Right lobe of liver (tissue), 6 donors: ENCODE data around the gene PSMD2. TPM values are rescaled to one million over a fixed set of nuclear protein-coding genes. Genes with fewer than 3 reads are reported as not detected.

Experiments
- ATAC-seq, 4 donors: fragments of 200-7000 bp; cut with Tn5 transposase; one replicate each; pipeline ENCODE4 v1.9.1; 2020; ENCODE audit warnings: mild to moderate bottlenecking in 4 of 4, moderate library complexity in 4 of 4
- DNase-seq, 3 donors: peaks; one replicate each; pipeline ENCODE4 v3.0.0-alpha.2; 2020
- H3K27ac ChIP-seq, 3 donors: fragments of 200-600 bp; one replicate each; pipeline ENCODE4 v1.8.0; 2022
- H3K27me3 ChIP-seq, 2 donors: fragments of 200-600 bp; one replicate each; pipeline ENCODE4 v1.8.0; 2022
- H3K36me3 ChIP-seq, 4 donors: fragments of 200-600 bp; sonication (generic) in 1 of 4; one replicate each; pipeline versions ENCODE4 v1.5.1 to v1.8.0; 2017 to 2022; ENCODE audit warnings: control low read depth in 1 of 4
- H3K4me1 ChIP-seq, 4 donors: fragments of 200-600 bp; sonication (generic) in 1 of 4; one replicate each; pipeline versions ENCODE4 v1.5.1 to v1.8.0; 2017 to 2022; ENCODE audit warnings: control low read depth in 1 of 4
- H3K4me3 ChIP-seq, 3 donors: fragments of 200-600 bp; one replicate each; pipeline ENCODE4 v1.8.0; 2022
- H3K9me3 ChIP-seq, 4 donors: fragments of 200-600 bp; sonication (generic) in 1 of 4; one replicate each; pipeline versions ENCODE4 v1.5.1 to v1.8.0; 2017 to 2022; ENCODE audit warnings: control low read depth in 1 of 4
- CTCF ChIP-seq, 4 donors: fragments of 200-600 bp in 3 of 4; fragments of 450-650 bp in 1 of 4; IDR thresholded peaks; one replicate each; pipeline versions ENCODE4 v1.5.1 to v1.8.0; 2016 to 2022; ENCODE audit warnings: antibody characterized with exemption in 4 of 4, mild to moderate bottlenecking in 2 of 4
- POLR2A ChIP-seq: fragments of 450-650 bp; IDR thresholded peaks from one replicate; pipeline ENCODE4 v1.6.1; 2017; ENCODE audit warnings: antibody characterized with exemption, mild to moderate bottlenecking
- WGBS: methylation state at CpG from one replicate; pipeline ENCODE4 v1.1.6; 2018; ENCODE audit warnings: low coverage, low lambda C conversion rate; ENCODE audit not compliant: insufficient coverage; ENCODE audit errors: missing lambda C conversion rate; 5-methylcytosine and 5-hydroxymethylcytosine counted together
- intact Hi-C, 2 donors: fragments of 100-400 bp; cut with DNase I; formaldehyde crosslinking; loops; one replicate each; pipeline versions ENCODE4 v1.11.2 to v1.14.1; 2022
- total RNA-seq, 6 experiments: library from RNA; depleted of rRNA in 2 of 6; stranded (reverse); fragments of >200 nt in 2 of 6; fragmentation: NEBNext Ultra II Directional in 3 of 6; extraction: Animal tissue kit (Norgen Biotek cat#: 25700) in 3 of 6; gene quantifications; one replicate each; pipeline versions ENCODE4 v1.1.0 to v1.2.4, GENCODE V29; 2016 to 2023
- donor health status: DM: no; HTN: yes; CAD: no.
- donor health status: DM: no; HTN: no; CAD: no.
- donor health status: DM: no; HTN: no; CAD: no.
- donor health status: DM: no; HTN: yes; CAD: no.
- donor health status: DM: no; HTN: yes; CAD: no.

Gene PSMD2
- total RNA-seq, 6 experiments from 2014 or later: 85.5 to 153 (median 103) TPM

- WGBS: 27% methylated on average over 10 of the region's 14 CpGs
- H3K4me1 ChIP-seq: no peaks in the 10 kb centered on the region
- no peak overlapping the region for H3K4me3 ChIP-seq
- no peaks in the 10 kb centered on the region for H3K27me3 ChIP-seq
- DNase-seq (peak; percentile 74 to 80 (median 80)), ATAC-seq (peak; percentile 90 to 96 (median 94))
- intact Hi-C loops: no loop called here
- no peak overlapping the region for H3K27ac ChIP-seq
- no peaks in the 10 kb centered on the region for H3K9me3 ChIP-seq
- TF ChIP-seq CTCF (IDR thresholded peaks at IDR 0.05): peak; percentile 48 to 60 (median 55)
- TF ChIP-seq POLR2A: no peak
- no peaks in the 10 kb centered on the region for H3K36me3 ChIP-seq
Measured at GRCh38 chr3:184345317-184346144, 46.5 kb downstream of the PSMD2 start.

GRCh38 chr3:184346480-184347190, 47.6 kb downstream of the PSMD2 start:
- no peaks in the 10 kb centered on the region for H3K36me3 ChIP-seq
- TF ChIP-seq POLR2A (no peak), CTCF (IDR thresholded peaks at IDR 0.05) (no peak)
- H3K27ac ChIP-seq: no peak overlapping the region
- no peak for ATAC-seq
- no peak for DNase-seq
- H3K27me3 ChIP-seq: no peaks in the 10 kb centered on the region
- no peak overlapping the region for H3K4me3 ChIP-seq
- H3K4me1 ChIP-seq: peaks cover 0 to 7% (median 2%) of the 10 kb centered on the region in 4 donors
- 82% methylated on average over 6 of the region's 20 CpGs for WGBS
- intact Hi-C loops: no loop called here
- H3K9me3 ChIP-seq: no peaks in the 10 kb centered on the region

- WGBS: 61% methylated on average over 8 of the region's 12 CpGs
- Histone ChIP-seq H3K36me3 (no peaks in the 10 kb centered on the region), H3K4me1 (peaks cover 0 to 16% (median 7%) of the 10 kb centered on the region in 4 donors), H3K27ac (no peak overlapping the region), H3K4me3 (no peak overlapping the region), H3K27me3 (no peaks in the 10 kb centered on the region), H3K9me3 (no peaks in the 10 kb centered on the region)
- no peak for ATAC-seq
- intact Hi-C loops: no loop called here
- DNase-seq: no peak
- TF ChIP-seq CTCF (IDR thresholded peaks at IDR 0.05): no peak
- TF ChIP-seq POLR2A: no peak
Measured at GRCh38 chr3:184347321-184348056, 48.4 kb downstream of the PSMD2 start.

- no peaks in the 10 kb centered on the region for H3K36me3 ChIP-seq
- peaks cover 0 to 17% (median 7%) of the 10 kb centered on the region in 4 donors for H3K4me1 ChIP-seq
- H3K9me3 ChIP-seq: no peaks in the 10 kb centered on the region
- intact Hi-C loops: no loop called here
- H3K27ac ChIP-seq: no peak overlapping the region
- TF ChIP-seq CTCF (IDR thresholded peaks at IDR 0.05): no peak
- no peak for TF ChIP-seq POLR2A
- H3K4me3 ChIP-seq: no peak overlapping the region
- DNase-seq (no peak), ATAC-seq (no peak)
- 93% methylated on average over 2 of the region's 4 CpGs for WGBS
- H3K27me3 ChIP-seq: no peaks in the 10 kb centered on the region
Measured at GRCh38 chr3:184348057-184348382, 49.0 kb downstream of the PSMD2 start.
